CD4-positive, alpha-beta T cell treated with Interleukin-15 for 4 hours (primary cell): ENCODE measurements around the gene MDP1.
A peak's percentile ranks its signal among the peaks of the same experiment; 100 is the strongest.

Source experiments
- DNase-seq: peaks from one replicate; pipeline ENCODE4 v3.0.0-alpha.2; 2020; ENCODE audit warnings: low spot score

MDP1 gene

GRCh38 chr14:24198814-24199524, 16.9 kb downstream of the MDP1 start:
- no peak for DNase-seq

GRCh38 chr14:24197056-24197450, 18.8 kb downstream of the MDP1 start:
- DNase-seq, result no peak

- no peak for DNase-seq
Measured at GRCh38 chr14:24196071-24197055, 19.5 kb downstream of the MDP1 start.

- DNase-seq, result peak; percentile 89
Measured at GRCh38 chr14:24195186-24196070, 20.4 kb downstream of the MDP1 start, which contains the start of gene TM9SF1. Gene TM9SF1 (minus strand): TSS chr14:24195441. CDS start chr14:24195019, 422 bp downstream.

GRCh38 chr14:24194873-24195185, 21.0 kb downstream of the MDP1 start:
- DNase-seq, result no peak

- no peak for DNase-seq
Measured at GRCh38 chr14:24194186-24194872, 21.5 kb downstream of the MDP1 start.

- DNase-seq, result no peak
Measured at GRCh38 chr14:24192933-24193332, 22.9 kb downstream of the MDP1 start.

- no peak for DNase-seq
Measured at GRCh38 chr14:24190416-24190815, 25.4 kb downstream of the MDP1 start.

GRCh38 chr14:24189460-24189859, 26.4 kb downstream of the MDP1 start:
- DNase-seq, result no peak

GRCh38 chr14:24189059-24189375, 26.8 kb downstream of the MDP1 start:
- no peak for DNase-seq

GRCh38 chr14:24188251-24189058, 27.4 kb downstream of the MDP1 start, which contains the start of gene IPO4:
Gene IPO4 (minus strand): TSS chr14:24188816. CDS start chr14:24188787, 29 bp downstream.
- DNase-seq, result peak; percentile 97

- DNase-seq, result no peak
Measured at GRCh38 chr14:24187539-24187915, 28.3 kb downstream of the MDP1 start.

GRCh38 chr14:24186831-24187538, 28.9 kb downstream of the MDP1 start:
- no peak for DNase-seq

GRCh38 chr14:24185741-24186140, 30.1 kb downstream of the MDP1 start:
- DNase-seq, result no peak

- DNase-seq, result no peak
Measured at GRCh38 chr14:24185026-24185425, 30.8 kb downstream of the MDP1 start.

- DNase-seq, result no peak
Measured at GRCh38 chr14:24184104-24184970, 31.5 kb downstream of the MDP1 start.

GRCh38 chr14:24183014-24183481, 32.8 kb downstream of the MDP1 start:
- no peak for DNase-seq

GRCh38 chr14:24182110-24182882, 33.6 kb downstream of the MDP1 start:
- no peak for DNase-seq
